SH-SY5Y (cell line): ENCODE data around the gene CCDC97.

Experiments used
- GATA2 ChIP-seq: IDR thresholded peaks from 2 replicates; pipeline ENCODE4 v1.6.1; 2011; ENCODE audit warnings: mild to moderate bottlenecking, low read depth, low read length
- GATA3 ChIP-seq: IDR thresholded peaks from 2 replicates; pipeline ENCODE4 v1.6.1; 2011; ENCODE audit warnings: low read depth, mild to moderate bottlenecking, low read length, moderate library complexity

Gene CCDC97

GRCh38 chr19:41330946-41331678 lies 21.1 kb downstream of the CCDC97 start:
- TF ChIP-seq GATA3 (no peak), GATA2 (no peak; the same call in 1 of the 2 replicates)

GRCh38 chr19:41332000-41332399 lies 22.0 kb downstream of the CCDC97 start:
- no peak for TF ChIP-seq GATA3
- TF ChIP-seq GATA2: no peak

GRCh38 chr19:41332468-41332867 lies 22.5 kb downstream of the CCDC97 start:
- TF ChIP-seq GATA2 (no peak), GATA3 (no peak)

GRCh38 chr19:41334793-41335192 lies 24.8 kb downstream of the CCDC97 start:
- TF ChIP-seq GATA2 (no peak), GATA3 (no peak)

GRCh38 chr19:41335467-41335866 lies 25.5 kb downstream of the CCDC97 start:
- no peak for TF ChIP-seq GATA3
- no peak for TF ChIP-seq GATA2

GRCh38 chr19:41339936-41340335 lies 30.0 kb downstream of the CCDC97 start:
- TF ChIP-seq GATA2: no peak
- no peak for TF ChIP-seq GATA3

GRCh38 chr19:41341669-41342490 lies 31.9 kb downstream of the CCDC97 start:
- TF ChIP-seq GATA2 (no peak), GATA3 (no peak)

- TF ChIP-seq GATA2 (no peak), GATA3 (no peak)
These were observed 34.2 kb downstream of the CCDC97 start for GRCh38 chr19:41344162-41344561.

GRCh38 chr19:41350735-41351338 lies 40.9 kb downstream of the CCDC97 start:
- TF ChIP-seq GATA3 (no peak), GATA2 (no peak)

GRCh38 chr19:41351339-41352245 lies 41.6 kb downstream of the CCDC97 start:
- TF ChIP-seq GATA3: no peak
- no peak for TF ChIP-seq GATA2

- TF ChIP-seq GATA2 (no peak), GATA3 (no peak)
These were observed 42.3 kb downstream of the CCDC97 start for GRCh38 chr19:41352279-41352608.

- TF ChIP-seq GATA3 (no peak), GATA2 (no peak)
These were observed 42.9 kb downstream of the CCDC97 start for GRCh38 chr19:41352609-41353465.
